ENCODE measurements around the gene LIX1. TPM values are rescaled to one million over a fixed set of nuclear protein-coding genes. Genes with fewer than 3 reads are reported as not detected.
"Not testable (repeated sequence)": the region's sequence is repeated elsewhere in the genome, so short reads cannot be mapped to it uniquely, and the experiment has no call there.

LIX1 gene
- total RNA-seq, 1 experiment from 2014 or later: 4.1 TPM

GRCh38 chr5:97143704-97144103, 1.3 kb upstream of the LIX1 start:
- Histone ChIP-seq H3K9me3 (no peaks in the 10 kb centered on the region), H3K27me3 (replicated peaks; ENCODE audit: control insufficient read depth, insufficient read depth, low read length) (no peaks in the 10 kb centered on the region), H3K4me3 (ENCODE audit: low read depth, low read length) (no peak overlapping the region), H3K36me3 (ENCODE audit: control insufficient read depth, insufficient read depth, low read length) (no peaks in the 10 kb centered on the region), H3K4me1 (peaks cover 12% of the 10 kb centered on the region)
- H3K27ac Mint-ChIP-seq (ENCODE audit: unreplicated experiment): no peak overlapping the region
- H3K9me3 Mint-ChIP-seq (ENCODE audit: unreplicated experiment): no peaks in the 10 kb centered on the region
- no peaks in the 10 kb centered on the region for H3K36me3 Mint-ChIP-seq (ENCODE audit: insufficient read depth, unreplicated experiment)
- no TSS peak for BruUV-seq (replicated peaks)
- intact Hi-C loops (cut with micrococcal nuclease; ENCODE audit: unreplicated experiment): loop anchor here (5.0 kb wide), 2 partner anchors 46 to 391 kb away; no protein-coding TSS in a partner anchor
- H3K4me3 Mint-ChIP-seq (ENCODE audit: unreplicated experiment): no peak overlapping the region
- ChIA-PET POLR2A (no interaction called here), CTCF (interaction anchor here (0.7 to 3.2 kb wide), 3 partner anchors 147 to 398 kb away, joined by 3 to 90 read pairs (median 5); no protein-coding TSS in a partner anchor)
- peaks cover 16% of the 10 kb centered on the region for H3K4me1 Mint-ChIP-seq (ENCODE audit: low read depth, unreplicated experiment)
- no peaks in the 10 kb centered on the region for H3K27me3 Mint-ChIP-seq (ENCODE audit: insufficient read depth, unreplicated experiment)
- no peak for TF ChIP-seq CTCF (IDR thresholded peaks at IDR 0.05; ENCODE audit: insufficient read depth in 1 of 2, low read depth in 1 of 2, low read length in 1 of 2, severe bottlenecking in 1 of 2, unreplicated experiment in 1 of 2)
- DNase-seq: no peak

GRCh38 chr5:97141539-97141938, 872 bp downstream of the LIX1 start:
- intact Hi-C loops (cut with micrococcal nuclease; ENCODE audit: unreplicated experiment): loop anchor here (5.0 kb wide), 2 partner anchors 44 to 389 kb away; no protein-coding TSS in a partner anchor
- peaks cover 16% of the 10 kb centered on the region for H3K4me1 Mint-ChIP-seq (ENCODE audit: low read depth, unreplicated experiment)
- H3K9me3 ChIP-seq: no peaks in the 10 kb centered on the region
- POLR2A ChIA-PET: no interaction called here
- no peak overlapping the region for H3K27ac Mint-ChIP-seq (ENCODE audit: unreplicated experiment)
- CTCF ChIA-PET: interaction anchor here (0.6 to 3.2 kb wide), 5 partner anchors 30 to 815 kb away, joined by 3 to 90 read pairs (median 5); no protein-coding TSS in a partner anchor
- H3K4me3 ChIP-seq (ENCODE audit: low read depth, low read length): no peak overlapping the region
- no peaks in the 10 kb centered on the region for H3K27me3 Mint-ChIP-seq (ENCODE audit: insufficient read depth, unreplicated experiment)
- no peak for TF ChIP-seq CTCF (IDR thresholded peaks at IDR 0.05; ENCODE audit: insufficient read depth in 1 of 2, low read depth in 1 of 2, low read length in 1 of 2, severe bottlenecking in 1 of 2, unreplicated experiment in 1 of 2)
- no peaks in the 10 kb centered on the region for H3K36me3 ChIP-seq (ENCODE audit: control insufficient read depth, insufficient read depth, low read length)
- no peaks in the 10 kb centered on the region for H3K27me3 ChIP-seq (replicated peaks; ENCODE audit: control insufficient read depth, insufficient read depth, low read length)
- peak overlapping the region; percentile 63 for H3K4me3 Mint-ChIP-seq (ENCODE audit: unreplicated experiment)
- BruUV-seq (replicated peaks): no TSS peak
- H3K9me3 Mint-ChIP-seq (ENCODE audit: unreplicated experiment): no peaks in the 10 kb centered on the region
- H3K36me3 Mint-ChIP-seq (ENCODE audit: insufficient read depth, unreplicated experiment): no peaks in the 10 kb centered on the region
- no peak for DNase-seq
- H3K4me1 ChIP-seq: peaks cover 12% of the 10 kb centered on the region

- Mint-ChIP-seq H3K9me3 (ENCODE audit: unreplicated experiment) (no peaks in the 10 kb centered on the region), H3K27me3 (ENCODE audit: insufficient read depth, unreplicated experiment) (no peaks in the 10 kb centered on the region), H3K36me3 (ENCODE audit: insufficient read depth, unreplicated experiment) (no peaks in the 10 kb centered on the region), H3K4me1 (ENCODE audit: low read depth, unreplicated experiment) (peaks cover 16% of the 10 kb centered on the region), H3K27ac (ENCODE audit: unreplicated experiment) (no peak overlapping the region), H3K4me3 (ENCODE audit: unreplicated experiment) (peak overlapping the region; percentile 63)
- CTCF ChIA-PET: interaction anchor here (1.1 to 3.2 kb wide), 4 partner anchors 30 to 272 kb away, joined by 3 to 90 read pairs (median 6); no protein-coding TSS in a partner anchor
- H3K9me3 ChIP-seq: no peaks in the 10 kb centered on the region
- H3K27me3 ChIP-seq (replicated peaks; ENCODE audit: control insufficient read depth, insufficient read depth, low read length): no peaks in the 10 kb centered on the region
- TF ChIP-seq CTCF (IDR thresholded peaks at IDR 0.05; ENCODE audit: insufficient read depth in 1 of 2, low read depth in 1 of 2, low read length in 1 of 2, severe bottlenecking in 1 of 2, unreplicated experiment in 1 of 2): no peak
- peaks cover 12% of the 10 kb centered on the region for H3K4me1 ChIP-seq
- POLR2A ChIA-PET: no interaction called here
- intact Hi-C loops (cut with micrococcal nuclease; ENCODE audit: unreplicated experiment): loop anchor here (5.0 kb wide), 2 partner anchors 44 to 389 kb away; no protein-coding TSS in a partner anchor
- no peaks in the 10 kb centered on the region for H3K36me3 ChIP-seq (ENCODE audit: control insufficient read depth, insufficient read depth, low read length)
- no peak overlapping the region for H3K4me3 ChIP-seq (ENCODE audit: low read depth, low read length)
- BruUV-seq (replicated peaks): no TSS peak
- no peak for DNase-seq
Observed at GRCh38 chr5:97141031-97141430, 1.4 kb downstream of the LIX1 start.

- H3K4me1 Mint-ChIP-seq (ENCODE audit: low read depth, unreplicated experiment): peaks cover 16% of the 10 kb centered on the region
- BruUV-seq (replicated peaks); H3K36me3 Mint-ChIP-seq (ENCODE audit: insufficient read depth, unreplicated experiment); DNase-seq; H3K27me3 Mint-ChIP-seq (ENCODE audit: insufficient read depth, unreplicated experiment); H3K4me3 ChIP-seq (ENCODE audit: low read depth, low read length); H3K27ac Mint-ChIP-seq (ENCODE audit: unreplicated experiment); H3K27me3 ChIP-seq (replicated peaks; ENCODE audit: control insufficient read depth, insufficient read depth, low read length); POLR2A ChIA-PET; H3K9me3 ChIP-seq; H3K9me3 Mint-ChIP-seq (ENCODE audit: unreplicated experiment); H3K36me3 ChIP-seq (ENCODE audit: control insufficient read depth, insufficient read depth, low read length); H3K4me3 Mint-ChIP-seq (ENCODE audit: unreplicated experiment): not testable (repeated sequence)
- intact Hi-C loops (cut with micrococcal nuclease; ENCODE audit: unreplicated experiment): loop anchor here (5.0 kb wide), 2 partner anchors 43 to 388 kb away; no protein-coding TSS in a partner anchor
- CTCF ChIA-PET: interaction anchor here (1.3 to 3.2 kb wide), 2 partner anchors 143 kb away, joined by 6 to 90 read pairs; no protein-coding TSS in a partner anchor
- H3K4me1 ChIP-seq: peaks cover 12% of the 10 kb centered on the region
Observed at GRCh38 chr5:97140250-97140649, 2.2 kb downstream of the LIX1 start.

All from Caco-2 (cell line).